HG02571 (cell line): ENCODE results near the gene PGF.
A peak's percentile ranks its signal among the peaks of the same experiment; 100 is the strongest.
"Not testable (repeated sequence)": the region's sequence is repeated elsewhere in the genome, so short reads cannot be mapped to it uniquely, and the experiment has no call there.

Source experiments
- ATAC-seq: cut with Tn5 transposase; IDR thresholded peaks from one replicate; pipeline ENCODE4 v1.9.1; 2021; ENCODE audit warnings: mild to moderate bottlenecking, moderate library complexity; ENCODE audit not compliant: unreplicated experiment

Gene PGF

GRCh38 chr14:74945261-74945851 lies 10.0 kb downstream of the PGF start:
- no peak for ATAC-seq

- no peak for ATAC-seq
Measured at GRCh38 chr14:74942608-74943007, 12.8 kb downstream of the PGF start.

GRCh38 chr14:74942181-74942580 lies 13.2 kb downstream of the PGF start:
- ATAC-seq, result no peak

GRCh38 chr14:74941676-74942097 lies 13.7 kb downstream of the PGF start:
- no peak for ATAC-seq

GRCh38 chr14:74940956-74941565 lies 14.3 kb downstream of the PGF start:
- no peak for ATAC-seq

GRCh38 chr14:74938531-74939495 lies 16.6 kb downstream of the PGF start:
- no peak for ATAC-seq

GRCh38 chr14:74937171-74937570 lies 18.2 kb downstream of the PGF start:
- no peak for ATAC-seq

GRCh38 chr14:74936731-74937130 lies 18.7 kb downstream of the PGF start:
- no peak for ATAC-seq

- no peak for ATAC-seq
Measured at GRCh38 chr14:74936151-74936550, 19.2 kb downstream of the PGF start.

GRCh38 chr14:74935360-74935680 lies 20.1 kb downstream of the PGF start:
- no peak for ATAC-seq

GRCh38 chr14:74934476-74935359 lies 20.7 kb downstream of the PGF start:
- no peak for ATAC-seq

- ATAC-seq, result no peak
Measured at GRCh38 chr14:74934041-74934440, 21.4 kb downstream of the PGF start.

GRCh38 chr14:74932936-74933335 lies 22.5 kb downstream of the PGF start:
- not testable (repeated sequence) for ATAC-seq

GRCh38 chr14:74932401-74932901 lies 22.9 kb downstream of the PGF start:
- ATAC-seq, result no peak

- ATAC-seq, result not testable (repeated sequence)
Measured at GRCh38 chr14:74931744-74932143, 23.7 kb downstream of the PGF start.

GRCh38 chr14:74929242-74929641 lies 26.2 kb downstream of the PGF start:
- no peak for ATAC-seq

GRCh38 chr14:74927225-74927624 lies 28.2 kb downstream of the PGF start:
- ATAC-seq, result no peak

GRCh38 chr14:74924061-74924460 lies 31.3 kb downstream of the PGF start:
- no peak for ATAC-seq

GRCh38 chr14:74922752-74923401 lies 32.5 kb downstream of the PGF start, which contains the start of gene RPS6KL1:
RPS6KL1 (minus strand) TSS chr14:74923260; CDS start chr14:74921541, 1,719 bp downstream.
- ATAC-seq, result peak; percentile 86
